NCI-H524 treated with DMSO at 0.1 percent for 48 hours (cell line): Measurements from ENCODE around the gene SYNDIG1L.
"Not testable (repeated sequence)": the region's sequence is repeated elsewhere in the genome, so short reads cannot be mapped to it uniquely, and the experiment has no call there.

Experiments
- DNase-seq: peaks from one replicate; lab custom pipeline; 2025; lab: John Stamatoyannopoulos, UW

The SYNDIG1L gene

DNA sequence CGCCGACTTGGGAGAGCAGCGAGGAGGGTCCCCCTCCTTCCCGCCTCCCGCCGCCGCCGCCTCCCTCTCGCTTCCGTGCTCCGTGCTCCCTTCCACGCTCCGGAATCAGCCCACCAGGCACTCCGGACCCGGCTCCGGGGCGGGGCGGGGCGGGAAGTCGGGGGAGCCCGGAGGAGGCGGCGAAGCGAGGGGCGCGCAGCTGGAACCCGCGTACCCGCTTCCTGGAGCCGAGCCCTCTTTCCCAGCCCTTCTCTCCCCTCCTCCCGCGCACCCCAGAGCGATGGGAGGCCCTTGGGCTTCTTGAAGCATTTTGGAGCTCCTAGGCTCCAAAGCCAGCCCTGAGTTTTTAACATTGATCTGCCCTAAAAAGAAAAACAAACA is at the start of gene SYNDIG1L:
TSS of gene SYNDIG1L (minus strand) at position 9 of the 381 bp plus-strand sequence. CDS start 16,466 bp downstream, outside the sequence.
- no peak for DNase-seq

DNA sequence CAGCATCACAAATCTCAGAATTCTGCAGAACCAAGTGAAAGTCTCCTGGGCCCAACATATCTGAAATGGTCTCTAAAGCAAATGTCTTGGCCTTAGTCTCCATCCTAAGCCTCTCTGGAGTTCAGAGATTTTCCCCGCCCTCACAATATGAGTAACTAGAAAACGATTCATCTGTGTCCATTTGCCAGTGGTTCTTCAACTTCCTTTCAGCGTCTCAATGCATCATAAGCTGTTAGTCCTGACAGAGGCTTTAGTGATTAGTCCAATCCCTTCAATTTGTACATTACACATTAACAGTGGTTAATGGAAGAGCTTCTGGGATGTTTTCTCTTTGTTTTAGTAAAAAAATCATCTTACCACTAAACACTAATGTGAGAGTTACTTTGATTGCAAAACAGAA is 49.7 kb upstream of the SYNDIG1L start:
- no peak for DNase-seq

DNA sequence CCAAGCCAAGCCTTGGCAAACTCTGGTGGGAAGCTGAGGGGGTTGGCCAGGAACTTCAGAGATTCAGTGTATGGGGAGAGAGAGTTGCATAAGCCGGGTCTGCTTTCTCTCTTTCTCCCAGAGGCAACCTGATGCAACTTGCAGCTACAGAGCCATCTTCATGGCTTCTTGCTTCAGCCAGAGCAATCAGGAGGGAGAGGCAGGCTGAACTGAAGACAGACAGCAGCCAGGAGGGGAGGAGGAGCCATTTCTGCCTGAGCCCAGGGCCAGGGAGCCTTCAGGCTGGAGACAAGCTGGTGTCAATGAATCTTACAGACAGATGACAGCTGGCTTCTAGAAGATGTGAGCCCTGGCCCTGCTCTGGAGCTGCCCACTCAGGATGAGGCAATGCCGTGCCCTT is 48.4 kb upstream of the SYNDIG1L start:
- peak; percentile 44 for DNase-seq

DNA sequence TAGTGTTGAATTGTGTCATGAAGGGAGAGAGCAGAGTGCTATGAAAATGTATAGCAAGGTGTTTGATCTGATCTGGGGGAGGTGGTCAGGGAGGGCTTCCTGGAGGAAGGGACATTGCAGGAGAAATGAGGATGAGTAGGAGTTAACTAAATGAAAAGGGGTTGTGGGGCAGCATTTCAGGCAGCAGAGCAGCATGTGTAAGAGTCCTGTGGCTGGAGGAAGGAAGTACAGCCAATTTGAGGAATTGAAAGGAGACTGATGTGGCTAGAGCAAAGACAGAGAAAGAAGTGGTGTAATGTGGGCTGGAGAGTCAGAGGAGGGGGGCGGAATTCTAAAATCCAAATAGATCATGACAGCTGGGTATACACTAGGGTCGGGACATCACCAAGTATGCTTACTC is 46.6 kb upstream of the SYNDIG1L start:
- DNase-seq = no peak

DNA sequence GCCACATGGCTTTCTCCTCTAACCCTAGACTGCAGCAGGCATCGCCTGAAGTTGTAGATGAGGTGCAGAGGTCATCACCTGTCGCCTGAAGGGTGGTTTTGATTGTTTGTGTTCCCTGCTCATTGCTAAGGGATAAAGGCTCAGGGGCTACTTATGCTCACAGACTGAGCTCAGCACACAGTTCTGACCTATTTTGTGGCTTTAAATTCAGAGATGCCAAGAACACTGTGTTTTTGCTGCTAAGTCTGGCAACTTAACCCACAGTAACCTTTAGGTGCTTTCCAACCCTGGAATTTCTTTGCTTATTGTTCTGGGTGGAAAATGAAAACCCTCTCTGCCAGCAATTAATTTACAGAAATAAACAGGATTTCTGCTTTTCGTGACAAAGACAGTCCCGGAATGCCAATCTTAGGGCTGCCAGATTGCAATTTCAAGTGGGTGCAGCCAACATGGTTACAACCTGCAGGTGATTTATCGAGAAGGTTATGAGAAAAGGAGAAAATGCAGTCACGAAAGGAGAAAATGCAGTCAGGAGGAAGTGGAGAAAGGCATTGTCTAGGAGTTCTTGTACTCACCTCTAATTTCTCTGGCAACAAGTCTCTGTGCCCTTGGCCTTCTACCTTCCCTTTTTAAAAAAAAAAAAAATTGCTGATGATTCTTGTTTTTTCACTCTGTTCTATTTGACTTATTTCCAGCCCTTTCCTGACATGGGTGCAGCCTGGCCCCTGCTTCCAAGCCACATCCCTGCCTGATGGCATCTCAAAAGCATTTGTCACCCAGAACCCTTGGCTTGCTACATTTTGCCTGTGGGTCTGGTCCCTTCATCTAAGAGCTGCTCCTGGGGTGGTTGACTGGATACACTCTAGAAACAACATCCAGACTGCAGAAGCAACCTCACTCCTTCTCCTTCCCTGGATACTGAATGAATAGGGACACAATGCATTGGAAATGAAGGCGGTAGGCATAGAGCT is 43.8 kb upstream of the SYNDIG1L start:
- DNase-seq = no peak

DNA sequence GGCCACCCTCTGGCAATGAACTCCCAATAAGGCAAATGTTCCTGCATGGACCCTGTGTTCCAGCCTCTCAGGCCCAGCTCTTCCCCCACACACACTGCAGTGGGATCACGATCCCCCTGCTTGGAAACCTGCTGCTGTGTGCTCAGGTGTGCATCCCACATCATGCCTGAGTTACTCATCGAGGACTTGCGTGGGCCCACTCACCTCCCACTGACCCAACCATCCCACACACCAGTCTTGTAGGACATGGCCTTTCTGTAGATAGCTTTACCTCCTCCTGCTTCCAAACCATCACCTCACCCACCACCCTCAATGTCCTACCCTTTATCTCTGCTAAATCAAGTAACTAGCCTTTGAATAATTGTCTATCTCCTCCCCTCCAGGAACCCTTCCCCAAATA is 42.5 kb upstream of the SYNDIG1L start:
- no peak for DNase-seq

DNA sequence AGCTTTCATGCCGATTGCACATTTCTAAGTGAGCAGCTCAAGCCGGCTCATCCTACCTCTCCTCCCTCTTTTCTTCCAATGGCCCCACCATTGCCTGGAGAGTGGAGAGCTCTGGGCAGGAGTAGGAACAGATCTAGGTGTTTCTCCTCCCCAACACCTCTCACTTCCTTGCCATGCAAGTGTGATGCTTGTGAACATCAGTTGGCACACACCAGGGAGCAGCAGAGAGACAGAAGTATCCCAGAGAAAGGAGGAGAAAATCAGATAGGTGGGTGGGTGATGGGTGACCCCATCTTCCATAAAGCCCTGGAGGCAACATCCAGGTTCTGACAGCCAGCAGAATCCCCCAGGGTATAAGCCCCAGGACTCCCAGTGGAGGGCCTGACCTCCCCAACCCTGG is 39.3 kb upstream of the SYNDIG1L start:
- no peak for DNase-seq

DNA sequence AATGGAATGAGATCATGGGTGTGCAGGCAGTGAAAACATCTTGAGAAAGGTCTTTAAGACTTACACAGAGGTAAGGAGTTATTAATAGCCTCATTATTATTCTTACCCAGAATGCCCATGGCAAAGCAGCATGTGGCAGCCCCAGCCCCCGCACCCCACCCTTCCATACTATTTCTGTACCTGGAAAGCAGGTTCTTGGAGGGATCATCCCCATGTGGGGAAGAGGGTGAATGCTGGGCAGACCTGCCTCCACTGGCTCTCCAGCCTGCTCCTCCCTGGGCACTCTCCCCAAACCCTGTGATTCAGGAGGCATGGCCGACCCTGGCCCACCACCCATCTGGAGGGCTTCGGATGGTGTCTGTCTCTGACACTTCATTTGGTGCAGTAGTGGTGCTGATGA is 38.8 kb upstream of the SYNDIG1L start:
- no peak for DNase-seq

DNA sequence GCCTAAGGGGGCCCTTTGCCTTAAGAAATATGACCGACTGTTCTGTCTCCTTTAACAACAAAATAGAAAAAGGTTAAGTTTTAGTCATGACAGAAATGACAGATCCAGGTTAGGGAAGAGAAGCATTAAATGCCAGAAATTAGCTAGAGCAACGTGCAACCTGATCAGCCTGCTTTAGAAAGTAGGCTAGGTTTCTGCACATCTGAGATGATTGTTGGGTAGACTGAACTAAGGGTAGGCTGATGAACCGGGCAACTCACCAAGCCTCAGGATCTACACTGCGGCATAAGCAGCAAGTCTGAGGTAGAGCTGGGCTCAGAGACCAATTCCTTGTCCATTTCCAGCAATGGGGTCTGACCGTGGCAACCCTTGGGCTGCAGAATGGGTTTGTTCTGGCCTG is 37.7 kb upstream of the SYNDIG1L start:
- no peak for DNase-seq

DNA sequence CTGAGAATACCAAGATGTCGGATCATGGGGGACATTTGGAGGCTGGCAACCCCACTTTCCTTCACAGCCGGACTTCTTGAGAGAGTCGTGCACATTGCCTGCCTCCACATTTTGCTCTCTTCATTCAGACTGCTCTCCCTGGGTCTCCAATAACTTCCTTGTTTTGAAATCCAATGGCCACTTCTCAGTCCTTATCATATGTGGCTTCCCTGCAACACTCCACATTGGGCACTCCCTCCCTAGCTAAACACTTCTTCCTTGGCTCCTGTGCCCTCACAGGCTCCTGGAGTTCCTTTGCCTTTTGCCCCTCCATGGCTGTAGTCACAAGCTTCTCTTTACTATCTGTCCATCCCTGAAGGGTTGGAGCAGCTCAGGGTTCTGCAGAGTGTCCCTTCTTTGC is 37.0 kb upstream of the SYNDIG1L start:
- DNase-seq = no peak

DNA sequence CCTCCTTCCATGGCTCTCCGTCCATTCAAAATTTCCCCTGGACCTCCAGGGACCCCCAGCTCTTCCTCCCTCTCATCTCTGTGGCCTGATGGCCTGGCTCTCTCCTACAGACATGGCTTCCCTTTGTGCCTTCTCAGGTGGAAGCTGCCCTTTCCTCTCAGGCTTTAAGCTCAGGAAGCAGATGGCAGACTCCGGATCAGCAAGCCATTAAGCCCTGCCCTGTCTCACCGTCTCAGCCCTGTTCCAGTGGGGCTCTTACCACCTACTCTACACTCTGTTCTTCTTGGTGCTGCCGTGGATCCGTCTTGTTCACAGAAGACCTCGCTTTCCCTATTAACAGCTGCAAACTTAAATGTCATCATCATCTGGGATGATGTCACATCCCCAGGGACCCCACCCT is 34.0 kb upstream of the SYNDIG1L start:
- peak; percentile 69 for DNase-seq

DNA sequence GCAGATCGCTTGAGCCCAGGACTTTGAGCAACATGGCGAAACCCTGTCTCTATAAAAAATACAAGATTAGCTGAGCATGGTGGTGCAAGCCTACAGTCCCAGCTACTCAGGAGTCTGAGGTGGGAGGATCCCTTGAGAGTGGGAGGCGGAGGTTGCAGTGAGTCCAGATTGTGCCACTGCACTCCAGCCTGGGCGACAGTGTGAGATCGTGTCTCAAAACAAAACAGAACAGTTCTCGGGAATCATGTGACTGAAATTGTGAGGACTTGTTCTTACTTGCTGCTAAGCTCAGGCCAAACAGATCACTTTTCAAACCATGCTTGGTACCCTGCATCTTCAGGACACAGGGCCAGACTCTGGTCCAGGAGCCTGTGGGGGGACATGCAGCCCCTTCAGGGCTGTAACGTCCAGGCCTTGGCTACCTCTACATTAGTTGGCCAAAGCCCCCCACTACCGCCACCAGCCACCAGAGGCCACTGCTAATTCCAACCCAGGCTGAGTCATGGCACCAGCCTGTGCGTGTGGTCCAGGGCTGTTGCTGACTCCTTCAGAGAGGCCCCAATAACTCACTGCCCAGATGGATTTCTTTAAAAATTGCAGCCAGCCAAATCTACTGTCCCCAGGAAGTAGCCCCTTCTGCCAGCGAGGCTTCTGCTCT is 33.4 kb upstream of the SYNDIG1L start:
- DNase-seq = peak; percentile 38

DNA sequence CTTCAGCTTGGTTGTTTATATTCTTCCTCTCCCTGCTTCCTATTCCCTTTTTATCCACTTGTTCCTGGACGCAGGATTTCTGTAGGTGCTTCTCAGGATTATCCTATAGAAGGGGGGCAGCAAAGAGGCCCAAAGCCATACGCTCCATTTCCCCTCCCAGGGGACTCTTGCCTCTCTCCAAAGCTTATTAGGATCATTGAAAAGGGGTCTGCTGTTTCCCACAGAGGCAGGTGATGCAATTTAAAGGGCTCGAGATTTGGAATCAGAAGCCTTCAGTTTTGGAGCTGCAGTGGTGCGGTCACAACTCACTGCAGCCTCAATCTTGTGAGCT is 31.5 kb upstream of the SYNDIG1L start:
- peak; percentile 95 for DNase-seq

DNA sequence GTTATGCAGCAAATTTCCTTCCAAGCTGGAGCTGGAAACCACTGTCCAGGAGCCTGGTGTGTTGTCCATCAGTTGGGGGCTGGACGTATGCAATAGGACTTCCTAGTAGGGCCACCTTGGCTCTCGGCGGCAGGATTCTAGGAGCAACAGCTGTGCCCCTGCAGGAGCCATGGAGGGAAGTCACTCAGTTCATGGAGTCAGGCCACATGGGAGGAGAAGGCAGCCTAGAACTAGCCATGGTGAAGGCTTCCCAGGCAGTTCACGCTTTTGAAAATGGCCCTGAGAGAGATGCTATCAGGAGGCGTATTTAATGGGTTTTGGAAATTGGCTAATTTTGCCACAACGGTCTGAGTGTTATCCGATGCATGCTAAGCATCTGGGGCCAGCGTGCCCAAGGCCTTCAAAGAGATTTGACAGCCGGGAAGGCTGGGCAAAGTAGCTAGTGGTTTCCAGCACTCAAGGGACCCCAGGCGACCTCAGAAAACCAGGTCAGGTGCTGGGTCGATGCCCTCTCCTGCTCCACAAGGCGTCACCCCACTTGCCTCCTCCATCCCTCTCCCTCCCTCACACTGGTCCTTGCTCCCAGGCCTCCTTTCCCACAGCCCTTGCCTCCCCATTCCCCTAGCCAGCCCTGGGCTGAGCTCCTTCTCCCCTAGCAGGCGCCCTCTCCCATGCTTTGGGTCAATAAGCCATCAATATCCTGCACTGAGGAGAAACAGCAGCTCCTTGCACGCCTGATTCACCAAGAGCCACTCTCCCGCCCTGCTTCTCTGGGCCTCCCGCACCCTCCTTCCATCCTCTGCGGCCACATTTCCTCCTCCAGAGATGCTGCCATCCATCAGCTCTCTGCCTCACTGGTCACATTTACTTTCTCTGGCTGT is 30.9 kb upstream of the SYNDIG1L start:
- DNase-seq = no peak

DNA sequence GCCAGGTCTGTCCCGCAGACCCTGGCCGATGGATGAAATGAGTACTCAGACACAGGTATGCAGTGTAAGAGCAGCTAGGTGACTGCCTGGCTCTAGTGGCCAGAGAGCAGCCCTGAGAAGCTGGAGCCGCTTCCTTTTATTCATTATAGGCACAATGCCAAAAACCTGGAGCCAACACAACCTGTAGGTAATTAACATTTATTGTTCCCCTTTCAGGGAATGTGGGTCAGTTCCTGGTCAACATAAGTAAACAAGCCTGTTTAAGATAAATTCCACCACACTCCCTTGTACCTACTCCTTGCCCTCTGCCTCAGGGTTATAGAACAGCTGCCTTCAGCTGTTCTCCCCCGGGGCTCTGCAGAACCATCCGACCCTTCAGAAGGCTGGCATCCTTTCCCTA is 28.4 kb upstream of the SYNDIG1L start:
- DNase-seq = not testable (repeated sequence)

DNA sequence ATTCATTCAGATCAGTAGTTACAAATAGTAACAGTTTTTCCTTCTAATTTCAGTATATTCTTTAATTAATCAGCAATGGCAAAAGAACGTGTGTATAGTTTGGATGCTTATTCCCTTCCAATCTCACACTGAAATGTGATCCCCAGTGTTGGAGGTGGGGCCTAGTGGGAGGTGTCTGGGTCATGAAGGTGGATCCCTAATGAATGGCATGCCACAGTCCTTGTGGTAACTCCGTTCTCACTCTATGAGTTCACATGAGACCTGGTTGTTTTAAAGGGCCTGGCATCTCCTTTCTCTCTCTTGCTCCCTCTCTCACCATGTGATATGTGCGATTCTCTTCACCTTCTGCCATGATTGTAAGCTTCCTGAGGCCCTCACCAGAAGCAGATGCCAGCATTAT is 18.9 kb upstream of the SYNDIG1L start:
- DNase-seq = no peak

DNA sequence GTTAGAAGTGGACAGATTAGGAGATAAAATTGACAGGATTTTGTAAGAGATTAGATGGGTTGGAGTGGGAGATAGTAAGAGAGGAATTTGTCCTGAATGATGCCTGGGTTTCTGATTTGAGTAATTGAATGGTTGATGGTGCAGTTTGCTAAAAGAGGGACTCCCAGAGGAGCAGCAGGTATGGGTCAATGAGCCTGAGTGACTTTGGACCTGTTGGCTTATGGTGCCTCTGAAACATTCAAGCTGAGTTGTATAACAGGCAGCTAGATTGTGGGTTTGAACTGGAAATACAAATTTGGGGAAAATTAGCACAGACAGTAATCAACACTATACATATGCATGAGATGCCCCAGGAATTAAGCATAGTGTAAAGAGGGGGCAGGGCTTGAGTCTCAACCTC is 16.7 kb upstream of the SYNDIG1L start:
- no peak for DNase-seq

DNA sequence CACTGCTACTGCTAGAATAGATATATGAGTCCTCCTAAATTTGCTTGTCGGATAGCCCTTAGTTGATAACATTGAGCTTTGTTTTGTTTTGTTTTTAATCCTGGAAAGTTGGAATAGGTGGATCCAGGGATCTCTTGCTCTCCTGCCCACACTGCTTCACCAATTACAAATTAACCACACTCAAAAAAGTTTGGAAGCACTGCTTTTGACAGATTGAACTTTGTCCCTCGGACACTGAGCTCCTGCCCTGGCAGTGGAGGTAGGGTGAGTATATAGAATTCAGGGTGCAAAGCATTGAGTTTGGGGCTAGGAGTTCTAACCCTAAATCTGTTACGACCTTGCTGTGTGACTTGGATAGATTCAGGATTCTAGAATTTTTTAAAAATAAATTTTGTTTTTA is 15.1 kb upstream of the SYNDIG1L start:
- no peak for DNase-seq

DNA sequence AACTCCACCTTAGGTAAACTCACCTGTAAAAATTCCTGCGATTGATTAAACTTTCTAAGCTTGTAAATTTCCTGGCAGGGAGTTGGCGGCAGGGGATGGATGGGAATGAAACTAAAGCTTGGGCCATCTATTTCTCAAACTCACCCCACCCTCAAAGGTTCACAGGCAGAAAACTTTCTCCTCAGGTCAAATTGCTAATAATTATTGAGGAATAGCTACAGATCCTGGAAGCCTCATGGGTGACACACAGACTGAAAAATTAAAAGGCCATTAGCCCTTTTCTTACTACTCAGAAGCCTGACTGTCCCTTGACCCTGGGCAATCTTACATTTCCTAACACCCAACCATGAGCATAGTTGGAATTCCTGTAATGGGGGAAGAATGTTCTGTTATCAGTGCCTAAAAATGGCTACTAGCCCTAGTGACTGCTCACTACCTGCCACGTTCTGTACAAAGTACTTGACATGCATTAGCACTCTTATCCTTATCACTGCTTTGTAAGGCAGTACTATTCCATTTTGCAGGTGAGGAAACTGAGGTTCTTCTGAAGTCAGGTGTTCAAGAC is 12.4 kb upstream of the SYNDIG1L start:
- DNase-seq = no peak

DNA sequence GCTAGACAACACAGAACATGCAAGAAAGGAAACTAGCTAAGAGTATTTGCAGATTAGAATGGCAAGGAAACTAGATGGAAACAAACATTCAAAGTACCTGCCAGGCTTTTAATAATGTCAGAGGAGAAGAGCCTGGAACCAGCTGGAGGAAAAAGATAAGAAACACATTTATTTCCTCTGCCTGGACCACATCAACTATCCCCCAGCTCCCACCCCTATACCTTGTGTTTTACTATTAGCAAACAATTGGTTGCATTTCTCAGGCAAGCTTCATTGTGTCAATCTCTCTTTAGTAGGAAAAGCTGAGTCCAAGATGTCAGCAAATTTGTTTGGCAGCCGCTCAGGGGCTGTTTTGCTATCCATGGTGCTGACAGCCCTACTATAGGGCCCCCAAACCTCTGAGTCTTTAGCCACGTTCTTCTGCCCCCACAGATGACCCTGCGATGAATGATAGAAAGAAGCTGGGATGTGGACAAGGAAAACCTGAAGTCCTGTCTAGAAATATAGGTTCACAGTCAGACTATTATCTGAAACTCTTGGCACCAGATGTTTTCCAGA is 11.6 kb upstream of the SYNDIG1L start:
- DNase-seq = no peak

DNA sequence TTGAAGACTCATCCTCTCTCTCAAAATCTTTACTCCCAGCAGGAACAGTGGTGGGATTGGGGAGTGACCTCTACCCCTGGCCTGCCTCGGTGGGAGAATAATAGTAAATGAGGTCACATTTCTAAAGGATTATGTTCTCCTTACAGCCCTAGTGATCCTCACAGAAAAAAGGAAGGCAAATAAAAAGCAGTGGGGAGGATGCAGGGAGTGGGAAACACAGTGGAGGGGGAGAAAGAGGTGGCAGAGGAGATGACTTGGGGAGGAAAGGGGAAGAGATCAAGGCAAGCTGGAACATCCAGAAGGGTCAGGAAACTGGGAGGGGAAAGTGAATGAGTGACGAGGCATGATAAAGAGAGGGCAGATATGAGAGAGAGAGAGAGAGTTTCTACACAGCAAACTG is 8.3 kb upstream of the SYNDIG1L start:
- no peak for DNase-seq

DNA sequence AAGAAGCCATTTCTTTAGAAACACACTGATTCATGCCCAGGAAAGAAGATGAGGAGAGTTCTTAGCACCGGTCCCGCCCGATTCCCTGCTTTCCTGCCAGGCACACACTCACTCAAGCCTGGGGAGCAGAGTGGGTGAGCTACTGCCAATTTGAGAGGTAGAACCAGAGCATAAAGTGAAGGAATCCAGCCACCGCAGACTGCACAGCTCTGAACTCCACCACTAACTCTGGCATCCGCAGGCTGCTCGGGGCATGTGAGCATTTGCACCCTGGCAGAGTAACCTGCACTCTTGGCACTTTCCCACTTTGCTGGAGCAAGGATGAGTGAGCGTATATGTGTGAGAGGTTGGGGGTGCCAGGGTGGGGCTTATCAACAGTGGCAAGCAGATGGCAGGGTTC is 4.0 kb upstream of the SYNDIG1L start:
- no peak for DNase-seq
